GM21447 (cell line): ENCODE measurements around the gene DDX53.

Source experiments
- ATAC-seq: cut with Tn5 transposase; IDR thresholded peaks from one replicate; pipeline ENCODE4 v1.9.1; 2021; ENCODE audit not compliant: unreplicated experiment

The DDX53 gene

GRCh38 chrX:22999696-23000223 lies at the start of gene DDX53:
TSS of gene DDX53 (plus strand) at chrX:22999960. CDS start at chrX:23000058, 98 bp downstream.
- no peak for ATAC-seq

- no peak for ATAC-seq
Measured at GRCh38 chrX:22950269-22951266, 49.2 kb upstream of the DDX53 start.

- no peak for ATAC-seq
Measured at GRCh38 chrX:22952010-22952409, 47.8 kb upstream of the DDX53 start.

GRCh38 chrX:22958250-22958649 lies 41.5 kb upstream of the DDX53 start:
- no peak for ATAC-seq

DNA sequence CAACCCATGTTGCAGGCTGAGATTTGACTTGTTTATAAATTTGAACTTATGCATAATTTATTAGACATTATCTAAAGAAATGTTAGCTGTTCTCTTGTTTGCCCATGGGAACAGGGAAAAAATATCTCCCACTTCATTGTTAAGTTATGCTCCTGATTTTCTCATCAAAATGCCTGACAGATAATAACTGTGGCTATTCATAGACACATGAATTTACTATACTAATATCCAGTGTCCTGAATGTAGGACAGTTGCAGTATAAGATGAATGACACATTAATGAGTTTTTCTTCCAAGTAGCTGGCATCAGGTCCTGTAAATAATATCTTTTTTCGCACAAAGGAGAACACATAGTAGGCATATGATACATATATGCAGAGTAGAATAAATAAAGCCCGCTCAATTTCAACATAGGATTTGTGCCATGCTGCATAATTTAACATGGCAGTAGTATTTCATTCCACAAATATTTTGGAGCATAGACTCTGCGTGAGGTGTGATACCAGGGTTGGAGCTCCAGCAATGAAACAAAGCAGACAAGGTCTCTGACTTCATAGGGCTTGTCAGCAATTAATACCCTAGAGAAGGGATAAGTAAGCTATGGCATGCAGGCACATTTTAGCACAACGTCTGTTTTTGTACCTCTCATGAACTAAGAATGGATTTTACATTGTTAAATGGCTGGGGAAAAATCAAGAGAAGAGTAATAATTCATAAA lies 40.4 kb upstream of the DDX53 start:
- ATAC-seq: no peak

- no peak for ATAC-seq
Measured at GRCh38 chrX:22963196-22963595, 36.6 kb upstream of the DDX53 start.

DNA sequence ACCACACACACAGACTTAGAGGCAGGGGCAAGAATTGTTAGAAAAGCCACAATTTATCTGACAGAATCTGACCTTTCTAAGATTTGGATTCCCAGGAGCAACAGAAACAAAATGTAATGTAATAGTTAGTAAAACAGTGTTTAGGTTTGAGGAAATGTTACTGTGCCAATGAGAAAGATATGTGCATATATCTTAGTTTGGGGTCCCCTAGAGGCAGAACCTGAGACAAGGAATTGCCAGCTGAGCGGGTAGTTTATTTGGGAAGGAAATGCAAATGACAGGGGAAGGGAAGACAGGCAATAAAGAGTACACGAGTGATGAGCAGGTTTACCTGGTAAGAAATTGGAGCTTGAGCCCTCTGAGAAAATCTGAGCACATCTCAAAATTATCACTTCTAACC lies 31.3 kb upstream of the DDX53 start:
- no peak for ATAC-seq

GRCh38 chrX:22969411-22969810 lies 30.3 kb upstream of the DDX53 start:
- no peak for ATAC-seq

GRCh38 chrX:22970861-22971260 lies 28.9 kb upstream of the DDX53 start:
- ATAC-seq: no peak

DNA sequence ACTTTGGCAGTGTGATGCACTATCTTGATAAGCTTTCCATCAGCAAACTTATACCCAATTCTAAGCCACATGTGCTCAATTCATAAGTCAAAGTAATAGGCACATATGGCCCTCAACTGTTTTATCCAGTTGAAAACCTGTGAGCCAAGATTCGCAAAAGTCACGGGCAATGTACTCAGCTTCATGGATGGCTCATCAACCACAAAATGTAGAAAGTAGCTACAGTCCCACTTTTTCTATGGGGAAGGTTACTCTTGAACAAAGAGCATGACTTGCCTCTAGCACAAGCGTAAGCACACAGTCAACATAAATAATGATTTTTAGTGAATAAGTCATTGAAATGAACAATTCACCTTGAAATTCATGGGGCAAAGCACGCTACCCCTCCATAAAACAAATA lies 25.1 kb upstream of the DDX53 start:
- no peak for ATAC-seq

GRCh38 chrX:22975786-22976185 lies 24.0 kb upstream of the DDX53 start:
- ATAC-seq: no peak

DNA sequence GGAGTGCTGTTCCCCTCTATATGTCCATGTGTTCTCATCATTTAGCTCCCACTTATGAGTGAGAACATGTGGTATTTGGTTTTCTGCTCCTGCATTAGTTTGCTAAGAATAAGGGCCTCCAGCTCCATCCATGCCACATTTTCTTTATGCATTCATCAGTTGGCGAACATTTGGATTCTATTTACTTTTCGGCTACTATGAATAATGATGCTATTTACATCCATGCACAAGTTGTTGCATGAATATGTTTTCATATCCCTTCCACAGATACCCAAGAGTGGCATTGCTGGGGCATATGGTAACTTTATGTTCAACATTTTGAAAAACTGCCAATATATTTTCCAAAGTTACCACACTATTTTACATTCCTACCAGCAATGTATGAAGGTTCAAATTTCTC lies 13.8 kb upstream of the DDX53 start:
- ATAC-seq: no peak

GRCh38 chrX:22987452-22987851 lies 12.3 kb upstream of the DDX53 start:
- ATAC-seq: no peak

DNA sequence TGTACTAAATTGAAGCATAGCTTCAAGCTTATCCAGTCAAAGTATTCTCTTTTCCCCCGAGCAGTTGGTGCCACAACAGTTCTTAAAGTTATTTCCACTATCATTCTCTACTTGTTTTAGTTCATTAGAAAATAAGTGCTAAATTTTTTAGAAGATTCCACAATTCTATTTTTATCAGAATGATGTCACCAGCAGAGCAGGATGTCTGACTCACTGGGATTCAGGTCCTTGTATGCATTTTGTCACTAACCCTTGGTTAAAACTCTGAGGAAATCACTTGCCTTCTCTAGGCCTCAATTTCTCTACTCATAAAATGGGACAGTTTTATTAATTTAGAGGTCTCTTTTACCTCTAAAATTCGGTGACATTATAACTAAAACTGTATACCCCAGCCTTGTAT lies 3.4 kb downstream of the DDX53 start:
- ATAC-seq: no peak

DNA sequence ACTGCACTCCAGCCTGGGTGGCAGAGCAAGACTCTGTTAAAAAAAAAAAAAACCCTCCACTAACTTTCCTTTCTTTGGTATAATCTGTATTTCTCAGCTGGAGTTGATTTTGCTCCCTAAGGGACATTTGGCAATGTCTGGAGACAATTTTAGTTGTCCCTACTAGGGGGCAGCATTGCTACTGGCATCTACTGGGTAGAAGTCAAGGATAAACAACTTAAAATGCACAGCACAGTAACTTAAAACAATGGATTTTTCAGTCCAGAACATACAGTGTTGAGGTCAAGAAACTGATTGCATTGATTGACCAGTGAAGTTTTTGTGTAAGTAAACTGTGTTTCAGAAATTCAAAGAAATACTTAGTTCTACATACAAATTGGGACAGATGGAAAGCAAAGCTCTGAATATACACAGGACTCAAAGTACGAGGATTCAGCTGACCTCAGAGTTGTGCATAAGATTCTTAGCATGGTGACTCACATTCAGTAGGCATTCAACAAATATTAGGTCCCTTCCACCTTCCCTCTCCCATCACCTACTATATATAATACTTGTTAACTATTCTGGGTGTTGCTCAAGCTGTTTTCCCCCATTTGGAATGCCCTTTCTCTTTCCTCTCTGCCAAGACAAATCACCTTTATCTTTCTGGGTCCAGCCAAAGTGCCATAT lies 8.8 kb downstream of the DDX53 start:
- no peak for ATAC-seq

DNA sequence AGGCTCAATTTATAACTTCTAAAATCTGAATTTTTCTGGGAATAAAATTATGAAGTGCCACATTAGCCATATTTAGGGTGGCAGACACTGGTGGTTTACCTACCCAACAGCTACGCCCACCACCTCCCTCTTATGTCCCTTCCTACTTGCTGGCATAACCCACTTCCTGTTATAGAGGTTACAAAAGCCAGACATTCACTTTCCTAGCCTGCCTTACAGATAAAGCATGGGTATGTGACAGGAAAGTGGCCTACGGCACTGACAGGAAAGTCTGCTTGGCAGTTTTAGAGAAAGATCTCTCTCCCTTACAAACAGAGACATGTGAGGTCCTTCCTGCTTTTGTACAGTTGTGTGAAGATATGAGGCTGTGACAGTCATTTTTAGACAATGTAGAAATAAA lies 12.4 kb downstream of the DDX53 start:
- no peak for ATAC-seq

GRCh38 chrX:23012636-23013035 lies 12.9 kb downstream of the DDX53 start:
- ATAC-seq: no peak

DNA sequence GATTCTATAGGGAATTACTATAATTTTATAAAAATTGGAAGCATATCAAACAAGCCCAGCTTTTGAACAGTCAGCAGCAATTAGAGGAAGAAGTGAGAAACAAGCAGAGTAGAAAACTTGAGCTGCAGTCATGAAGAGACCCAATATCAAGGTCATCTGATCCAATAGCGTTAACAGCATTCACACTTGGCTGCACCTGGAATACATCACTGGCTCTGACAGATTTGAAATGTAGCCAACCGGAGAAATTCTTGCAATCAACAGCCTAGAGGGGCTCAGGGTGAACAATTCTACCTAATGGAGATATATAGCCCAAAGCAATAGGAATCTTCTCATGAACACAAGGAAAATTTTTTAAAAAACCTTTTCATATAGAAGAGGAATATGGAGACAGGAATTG lies 13.6 kb downstream of the DDX53 start:
- no peak for ATAC-seq

GRCh38 chrX:23031600-23031999 lies 31.8 kb downstream of the DDX53 start:
- ATAC-seq: no peak

- no peak for ATAC-seq
Measured at GRCh38 chrX:23035493-23035892, 35.7 kb downstream of the DDX53 start.

DNA sequence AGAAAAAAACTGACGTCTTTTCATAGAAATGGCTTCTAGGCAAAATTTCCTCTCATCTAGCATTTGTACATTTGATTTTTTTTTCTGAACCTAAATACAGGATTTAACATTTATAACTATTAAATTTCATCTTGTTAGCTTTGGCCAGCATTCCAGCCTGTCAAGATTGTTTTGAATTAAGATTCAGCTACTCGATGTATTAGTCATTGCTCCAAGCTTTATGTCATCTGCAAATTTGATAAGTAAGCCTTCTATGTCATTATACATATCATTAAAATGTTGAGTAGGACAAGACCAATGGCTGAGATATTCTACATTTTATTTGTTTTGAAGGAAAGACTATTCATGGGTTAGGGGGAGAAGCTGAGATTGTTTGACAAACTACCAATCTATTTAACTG lies 46.7 kb downstream of the DDX53 start:
- ATAC-seq: no peak
